Measurements from ENCODE around the gene SP3.
"Not testable (repeated sequence)": the region's sequence is repeated elsewhere in the genome, so short reads cannot be mapped to it uniquely, and the experiment has no call there.

Gene SP3

GRCh38 chr2:173940208-173941020 is 24.8 kb downstream of the SP3 start:
- DNase-seq = no peak

DNA sequence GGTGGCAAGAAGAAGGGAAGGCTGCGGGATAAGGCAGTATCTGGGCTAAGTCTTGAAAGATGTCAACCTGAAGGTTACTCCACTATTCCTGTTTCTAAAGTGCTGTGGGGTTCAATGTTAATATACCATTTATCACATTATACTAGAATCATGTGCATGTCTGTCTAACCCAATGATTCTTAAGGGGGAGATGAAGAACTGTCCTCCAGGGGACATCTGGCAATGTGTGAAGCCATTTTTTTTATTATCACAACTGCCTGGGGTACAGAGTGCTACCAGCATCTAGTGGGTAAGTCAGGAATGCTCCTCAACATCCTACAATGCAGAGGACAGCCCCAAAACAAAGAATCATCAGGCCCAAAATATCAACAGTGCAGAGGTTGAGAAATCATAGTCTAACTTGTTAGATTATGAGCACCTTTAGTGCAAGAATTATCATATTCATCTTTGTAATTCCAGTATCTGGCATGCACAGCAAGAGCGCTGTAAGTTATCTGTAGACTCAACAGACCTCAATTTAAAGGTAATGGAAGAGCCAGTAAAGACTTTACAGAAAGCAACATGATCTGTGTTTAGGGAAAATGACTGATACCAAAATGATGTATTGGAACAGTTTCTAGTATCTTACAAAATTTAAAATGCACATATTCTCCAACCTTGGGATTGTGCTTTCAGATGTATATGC is 26.3 kb downstream of the SP3 start:
- no peak for DNase-seq

DNA sequence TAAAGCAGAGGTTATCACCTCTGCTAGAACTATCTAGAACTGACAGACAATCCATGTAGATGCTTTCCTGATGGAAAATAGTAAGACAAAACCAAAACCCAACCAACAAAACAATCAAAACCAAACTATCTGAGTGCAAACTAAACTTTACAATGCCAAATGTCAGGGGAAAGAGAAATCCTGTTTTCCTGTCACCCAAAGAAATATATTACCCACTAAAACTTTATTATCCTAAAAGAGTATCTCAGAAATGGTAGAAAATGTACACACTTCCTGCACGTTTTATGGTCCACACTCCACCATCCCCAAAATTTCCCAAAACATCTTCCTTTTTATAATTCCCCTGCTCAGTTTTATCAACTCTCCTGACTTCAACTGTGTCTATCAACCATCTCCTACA is 29.9 kb downstream of the SP3 start:
- DNase-seq = no peak

GRCh38 chr2:173934895-173935294 is 30.3 kb downstream of the SP3 start:
- DNase-seq = peak; percentile 2

DNA sequence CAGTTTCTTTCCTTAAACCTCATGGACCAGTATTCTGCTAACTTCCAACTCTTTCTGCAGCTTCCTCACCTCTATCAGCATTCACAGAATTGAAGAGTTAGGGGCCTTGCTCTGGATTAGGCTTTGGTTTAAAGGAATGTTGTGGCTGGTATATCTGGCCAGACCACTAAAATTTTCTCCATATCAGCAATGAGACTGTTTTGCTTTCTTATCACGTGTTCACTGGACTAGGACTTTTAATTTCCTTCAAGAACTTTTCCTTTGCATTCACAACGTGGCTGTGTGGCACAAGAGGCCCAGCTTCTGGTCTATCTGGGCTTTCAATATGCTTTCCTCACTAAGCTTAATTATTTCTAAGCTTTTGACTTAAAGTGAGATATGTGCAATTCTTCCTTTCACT is 33.4 kb downstream of the SP3 start:
- no peak for DNase-seq

DNA sequence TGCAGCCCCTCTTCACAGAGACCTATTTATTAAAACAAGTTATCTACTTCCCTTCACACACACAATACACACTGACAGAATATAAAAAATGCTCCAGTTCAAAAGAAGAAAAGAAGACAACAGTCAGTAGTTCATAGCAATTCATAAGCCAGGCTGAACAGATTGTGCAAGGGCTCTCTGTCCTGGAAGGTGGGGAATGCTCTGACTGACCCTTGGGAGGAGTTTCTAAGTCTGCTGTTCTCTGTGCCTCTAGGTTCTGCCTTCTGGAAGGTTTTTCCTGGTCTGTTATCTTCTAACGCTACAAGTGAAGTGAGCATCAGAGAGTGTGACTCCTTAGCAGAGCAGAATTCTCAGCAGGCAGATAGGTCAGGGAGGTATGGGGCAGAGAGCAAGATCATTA is 35.7 kb downstream of the SP3 start:
- no peak for DNase-seq

- DNase-seq = no peak
Observed at GRCh38 chr2:173926875-173927274, 38.3 kb downstream of the SP3 start.

DNA sequence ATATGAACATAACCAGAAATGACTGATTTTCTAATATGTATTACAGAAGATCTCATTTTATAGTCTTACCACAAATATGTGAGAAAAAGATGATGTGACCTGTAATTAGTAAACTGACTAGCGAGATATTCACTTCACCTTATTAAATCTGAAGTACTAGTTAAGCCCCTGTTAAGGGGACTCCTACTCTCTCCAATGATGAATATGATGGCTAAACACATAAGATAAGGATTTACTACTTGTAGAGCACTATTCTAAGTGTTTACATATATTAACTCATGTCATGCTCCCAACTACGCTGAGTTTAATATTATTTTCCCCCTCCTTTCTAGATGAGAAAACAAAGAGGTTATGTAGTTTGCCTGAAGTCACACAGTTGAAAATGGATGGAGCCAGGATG is 40.9 kb downstream of the SP3 start:
- no peak for DNase-seq

DNA sequence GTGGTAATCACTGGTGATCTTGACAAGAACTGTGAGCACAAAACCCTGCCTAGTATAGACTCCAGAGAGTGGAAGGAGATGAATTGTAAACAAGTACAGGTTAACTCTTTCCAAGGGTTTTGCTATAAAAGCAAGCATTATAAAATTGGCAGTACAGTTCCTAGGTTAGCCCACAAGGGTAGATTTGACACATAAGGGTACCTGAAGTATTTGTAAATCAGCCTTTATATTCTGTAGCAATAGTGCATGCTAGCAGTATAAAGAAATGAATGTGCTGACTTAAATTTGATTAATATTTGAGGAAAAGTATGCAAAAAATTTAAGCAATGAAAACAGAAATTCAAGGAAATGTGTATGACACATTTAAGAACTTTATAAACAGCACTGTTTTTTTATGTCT is 42.4 kb downstream of the SP3 start:
- no peak for DNase-seq

- no peak for DNase-seq
Observed at GRCh38 chr2:173922068-173922467, 43.1 kb downstream of the SP3 start.

- DNase-seq = no peak
Observed at GRCh38 chr2:173914055-173914927, 50.9 kb downstream of the SP3 start.

- DNase-seq = no peak
Observed at GRCh38 chr2:173909846-173910245, 55.3 kb downstream of the SP3 start.

- DNase-seq = no peak
Observed at GRCh38 chr2:173906626-173907025, 58.5 kb downstream of the SP3 start.

DNA sequence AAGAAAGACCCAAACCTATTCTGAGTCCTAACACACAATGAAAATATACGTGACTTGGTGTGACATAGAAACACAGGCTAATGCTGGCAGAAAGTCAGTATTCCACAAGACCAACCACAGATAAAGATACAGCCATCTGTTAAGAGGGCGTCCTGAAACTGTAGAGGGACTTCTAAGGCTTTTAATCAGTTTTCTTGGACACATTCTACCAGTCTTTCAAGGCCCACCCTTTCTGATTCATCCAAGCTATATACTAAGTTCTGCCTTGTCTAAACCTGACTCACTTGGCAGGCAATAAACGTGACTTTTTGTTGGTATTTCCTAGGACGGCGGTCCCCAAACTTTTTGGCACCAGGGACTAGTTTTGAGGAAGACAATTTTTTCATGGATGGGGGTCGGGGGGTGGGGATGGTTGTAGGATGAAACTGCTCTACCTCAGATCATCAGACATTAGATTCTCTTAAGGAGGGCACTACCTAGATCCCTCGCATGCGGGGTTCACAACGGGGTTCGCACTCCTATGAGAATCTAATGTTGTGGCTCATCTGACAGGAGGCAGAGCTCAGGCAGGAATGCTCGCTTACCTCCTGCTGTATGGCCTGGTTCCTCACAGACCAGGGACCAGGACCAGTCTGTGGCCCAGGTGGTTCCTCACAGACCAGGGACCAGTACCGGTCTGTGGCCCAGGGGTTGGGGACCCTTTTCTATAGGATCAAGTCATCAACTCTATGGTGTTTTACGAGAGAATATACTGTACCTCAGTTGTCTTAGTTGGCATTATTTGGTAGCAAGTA is 61.4 kb downstream of the SP3 start:
- no peak for DNase-seq

DNA sequence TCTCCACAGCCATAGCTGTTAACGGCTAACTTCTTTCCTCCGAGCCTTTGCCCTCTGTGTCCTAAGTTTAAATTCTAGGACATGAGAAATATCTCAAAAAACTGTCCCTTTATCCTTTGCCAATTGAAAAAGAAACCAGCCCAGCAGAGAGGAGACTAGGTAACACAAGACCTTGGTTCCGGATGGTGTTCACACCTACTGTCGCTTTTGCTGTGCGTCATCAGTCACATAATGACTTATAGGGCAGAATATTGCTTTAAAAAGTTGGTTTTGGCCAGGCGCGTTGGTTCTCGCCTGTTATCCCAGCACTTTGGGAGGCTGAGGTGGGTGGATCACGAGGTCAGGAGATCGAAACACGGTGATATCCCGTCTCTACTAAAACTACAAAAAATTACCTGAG is 66.2 kb downstream of the SP3 start:
- DNase-seq = no peak

DNA sequence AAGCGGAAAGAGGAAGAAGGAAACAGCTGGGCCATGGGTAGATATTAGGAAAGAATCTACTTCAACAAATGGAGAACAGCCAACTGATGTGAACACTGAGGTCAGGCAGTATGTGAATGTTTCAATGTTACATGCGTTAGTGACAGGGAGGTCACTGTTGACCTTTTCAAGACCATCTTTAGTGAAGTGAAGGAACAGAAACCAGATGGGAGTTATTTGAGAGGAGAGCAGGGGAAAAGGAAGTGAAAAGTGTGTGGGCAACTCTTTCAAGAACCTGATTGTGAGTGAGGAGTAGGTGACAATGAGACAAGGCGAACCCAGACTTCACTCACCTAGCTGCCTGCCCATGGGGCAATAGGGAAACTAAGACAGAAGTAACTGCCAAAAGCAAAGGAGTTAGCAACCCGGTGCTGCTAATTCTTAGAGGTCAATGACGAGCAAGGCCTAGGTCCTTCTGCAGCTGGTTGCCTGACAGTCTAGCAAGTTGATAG is 67.0 kb downstream of the SP3 start:
- no peak for DNase-seq

- no peak for DNase-seq
Observed at GRCh38 chr2:173896755-173897154, 68.4 kb downstream of the SP3 start.

- no peak for DNase-seq
Observed at GRCh38 chr2:173892341-173892740, 72.8 kb downstream of the SP3 start.

DNA sequence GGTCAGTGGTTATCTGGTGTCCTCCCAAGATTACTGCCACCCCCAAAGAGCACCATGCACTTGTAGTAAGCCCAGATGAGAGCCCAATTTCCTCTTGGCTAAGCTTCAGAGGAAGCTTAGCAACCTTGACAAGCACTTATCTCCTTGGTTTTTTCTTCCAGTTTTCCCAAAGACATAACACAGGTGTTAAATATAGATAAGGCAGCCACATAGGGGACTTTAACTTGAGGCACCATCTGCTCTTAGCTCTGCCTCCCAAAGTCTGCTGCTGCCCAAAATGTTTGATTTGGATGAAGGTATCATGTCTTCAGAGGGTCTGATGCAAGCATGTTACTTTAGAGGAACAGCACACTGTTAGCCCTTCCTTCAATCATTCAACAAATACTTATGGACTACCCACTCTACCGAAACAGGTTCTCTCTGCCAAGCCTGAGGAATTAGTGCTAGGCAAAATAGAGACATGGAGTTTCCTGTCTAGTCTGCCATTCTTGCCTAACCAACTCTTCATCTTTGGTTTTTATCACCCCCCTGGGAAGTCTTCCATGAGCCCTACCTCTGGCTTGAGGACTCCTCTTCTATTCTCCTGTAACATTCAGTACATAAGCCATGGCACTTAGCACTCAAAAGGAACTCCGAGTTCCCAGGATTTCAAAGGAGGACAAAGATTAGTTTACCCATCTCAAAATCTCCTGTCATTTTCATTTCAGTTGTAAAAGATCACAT is 73.7 kb downstream of the SP3 start:
- DNase-seq = no peak

DNA sequence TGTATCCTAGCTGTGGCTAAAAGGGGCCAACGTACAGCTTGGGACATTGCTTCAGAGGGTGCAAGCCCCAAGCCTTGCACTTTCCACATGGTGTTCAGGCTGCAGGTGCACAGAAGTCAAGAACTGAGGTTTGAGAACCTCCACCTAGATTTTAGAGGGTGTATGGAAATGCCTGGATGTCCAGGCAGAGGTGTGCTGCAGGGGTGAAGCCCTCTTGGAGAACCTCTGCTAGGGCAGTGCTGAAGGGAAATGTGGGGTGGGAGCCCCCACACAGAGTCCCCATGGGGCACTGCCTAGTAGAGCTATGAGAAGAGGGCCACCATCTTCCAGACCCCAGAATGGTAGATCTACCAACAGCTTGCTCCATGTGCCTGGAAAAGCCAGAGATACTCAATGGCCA is 75.7 kb downstream of the SP3 start:
- not testable (repeated sequence) for DNase-seq

GRCh38 chr2:173886613-173887012 is 78.6 kb downstream of the SP3 start:
- no peak for DNase-seq

All from DMS153 (cell line).